Measurements from ENCODE around the gene TBC1D24.

TBC1D24 gene

DNA sequence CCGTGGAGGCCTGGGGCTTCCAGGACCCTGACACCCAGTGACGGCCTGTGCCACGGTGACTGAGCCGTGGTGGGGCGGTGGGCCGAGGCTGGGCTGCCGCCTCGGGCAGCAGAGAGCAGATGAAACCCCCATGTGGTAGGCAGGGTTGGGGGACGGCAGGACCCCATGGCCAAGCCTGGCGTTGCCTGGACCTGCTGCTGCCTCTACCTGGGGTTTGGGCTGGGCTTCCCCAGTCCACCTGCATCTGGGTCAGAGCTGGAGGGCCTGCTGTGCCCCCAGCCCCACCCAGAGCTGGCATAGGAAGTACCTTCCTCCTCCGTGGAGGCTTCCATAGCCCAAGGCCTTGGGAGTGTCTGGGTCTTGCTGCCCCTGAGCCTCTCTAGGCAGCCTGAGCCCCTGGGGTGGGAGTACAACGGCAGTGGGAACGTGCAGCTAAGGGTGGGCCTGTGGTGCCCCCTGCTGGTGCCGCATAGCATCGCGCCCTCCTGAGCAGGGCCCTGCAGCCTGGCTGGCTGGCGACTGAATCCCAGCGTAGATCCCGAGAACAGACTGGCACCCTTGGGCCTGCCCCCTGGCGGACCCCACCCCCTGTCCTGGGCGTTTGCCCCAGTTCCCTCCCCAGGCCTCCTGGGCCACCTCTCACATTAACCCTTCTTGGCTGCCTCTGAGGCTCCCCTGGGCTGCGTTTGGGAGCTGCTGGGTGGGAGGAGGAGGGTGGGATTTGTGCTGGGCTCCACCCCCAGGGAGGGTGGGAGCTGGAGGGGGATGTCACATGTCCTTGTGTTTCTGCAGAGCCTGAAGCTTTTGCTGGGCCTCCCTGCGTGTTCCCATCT, 26.2 kb downstream of the TBC1D24 start:
- H3K27me3 ChIP-seq (ENCODE audit: control insufficient read depth in 1 of 2, insufficient read depth in 2 of 2, low read length in 2 of 2) = no peaks in the 10 kb centered on the region
- peak overlapping the region; percentile 27 to 66 for H3K4me3 ChIP-seq (ENCODE audit: low read length in 2 of 2)
- no peaks in the 10 kb centered on the region for H3K9me3 ChIP-seq (ENCODE audit: control insufficient read depth in 2 of 2, low read length in 2 of 2)
- H3K36me3 ChIP-seq (ENCODE audit: control insufficient read depth in 2 of 2, insufficient read depth in 2 of 2, low read length in 2 of 2) = peaks cover 0 to 14% of the 10 kb centered on the region in 2 donors
- peaks cover 33% of the 10 kb centered on the region for H3K4me1 ChIP-seq (ENCODE audit: control insufficient read depth, insufficient read depth, low read length)
- peak overlapping the region; percentile 6 for H3K27ac ChIP-seq (ENCODE audit: low read length)
- no peak overlapping the region for H3K9ac ChIP-seq (ENCODE audit: low read length in 2 of 2)

DNA sequence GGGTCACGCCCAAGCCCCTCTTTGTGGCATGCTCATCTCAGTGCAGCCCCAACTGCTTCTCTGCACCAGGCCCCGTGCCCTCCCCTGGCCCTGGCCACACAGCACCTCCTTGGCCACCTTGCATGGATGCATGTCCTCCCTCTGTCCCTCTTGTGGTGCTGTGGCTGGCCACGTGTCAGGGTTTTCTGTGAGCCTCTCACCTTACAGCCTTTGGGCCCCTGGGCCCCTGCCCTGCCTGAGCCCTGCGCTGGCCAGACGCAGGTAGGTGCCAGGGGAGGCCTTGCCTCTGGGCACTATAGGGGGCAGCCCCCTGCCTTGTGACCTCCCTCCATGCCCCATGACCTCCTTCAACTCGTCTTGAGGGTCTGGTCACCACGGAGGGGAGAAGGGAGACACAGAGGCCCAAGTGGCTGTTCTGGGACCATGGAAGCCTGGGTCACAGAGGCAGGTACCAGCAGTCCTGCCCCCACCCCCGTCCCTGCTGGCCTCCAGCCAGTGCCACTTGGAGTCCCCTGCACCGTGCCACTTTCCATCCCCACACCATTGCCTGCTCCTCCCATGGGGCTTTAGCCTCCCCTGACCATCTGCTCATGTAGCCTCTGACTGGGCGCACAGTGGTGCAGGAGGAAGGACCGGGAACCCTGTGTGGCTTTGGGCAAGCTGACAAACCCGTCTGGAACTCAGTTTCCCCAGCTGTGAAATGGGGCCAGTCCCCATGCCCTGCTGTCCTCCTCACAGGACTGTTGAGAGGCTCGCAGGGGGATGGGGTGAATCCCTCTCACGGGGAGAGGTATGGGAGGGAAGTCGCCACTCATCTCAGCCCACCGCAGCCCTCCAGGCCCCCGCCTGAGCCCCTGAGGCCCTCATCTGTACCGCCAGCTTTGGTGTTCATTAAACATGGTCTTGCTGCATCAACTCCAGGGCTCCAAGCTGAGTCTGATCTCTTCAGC, 27.3 kb downstream of the TBC1D24 start:
- no peaks in the 10 kb centered on the region for H3K9me3 ChIP-seq (ENCODE audit: control insufficient read depth in 2 of 2, low read length in 2 of 2)
- H3K36me3 ChIP-seq (ENCODE audit: control insufficient read depth in 2 of 2, insufficient read depth in 2 of 2, low read length in 2 of 2) = peaks cover 0 to 3% of the 10 kb centered on the region in 2 donors
- peak overlapping the region in 1 of 2 donors; percentile 66 for H3K4me3 ChIP-seq (ENCODE audit: low read length in 2 of 2)
- no peaks in the 10 kb centered on the region for H3K27me3 ChIP-seq (ENCODE audit: control insufficient read depth in 1 of 2, insufficient read depth in 2 of 2, low read length in 2 of 2)
- peaks cover 32% of the 10 kb centered on the region for H3K4me1 ChIP-seq (ENCODE audit: control insufficient read depth, insufficient read depth, low read length)
- no peak overlapping the region for H3K27ac ChIP-seq (ENCODE audit: low read length)
- no peak overlapping the region for H3K9ac ChIP-seq (ENCODE audit: low read length in 2 of 2)

DNA sequence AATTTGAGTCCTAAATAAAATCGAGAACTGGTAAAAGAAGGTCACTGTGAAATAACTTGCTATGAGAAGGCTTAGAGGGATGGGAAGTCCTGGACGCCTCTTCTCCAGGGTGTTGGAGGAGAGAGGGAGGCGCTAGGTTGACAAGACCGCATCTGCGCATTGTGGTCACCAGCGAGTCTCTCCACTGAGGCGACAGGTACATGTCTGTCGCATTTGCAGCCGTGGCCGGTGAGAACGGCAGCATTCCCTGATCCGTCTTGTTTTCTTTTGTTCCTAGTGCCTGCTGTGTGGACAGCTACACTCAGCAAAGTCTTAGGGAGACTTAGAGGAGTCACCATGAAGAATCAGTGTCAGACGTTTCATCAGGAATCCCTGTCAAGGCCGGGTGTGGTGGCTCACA, 30.8 kb downstream of the TBC1D24 start:
- no peak overlapping the region for H3K27ac ChIP-seq (ENCODE audit: low read length)
- H3K36me3 ChIP-seq (ENCODE audit: control insufficient read depth in 2 of 2, insufficient read depth in 2 of 2, low read length in 2 of 2) = no peaks in the 10 kb centered on the region
- no peaks in the 10 kb centered on the region for H3K27me3 ChIP-seq (ENCODE audit: control insufficient read depth in 1 of 2, insufficient read depth in 2 of 2, low read length in 2 of 2)
- H3K4me3 ChIP-seq (ENCODE audit: low read length in 2 of 2) = no peak overlapping the region
- H3K4me1 ChIP-seq (ENCODE audit: control insufficient read depth, insufficient read depth, low read length) = peaks cover 18% of the 10 kb centered on the region
- H3K9ac ChIP-seq (ENCODE audit: low read length in 2 of 2) = no peak overlapping the region
- no peaks in the 10 kb centered on the region for H3K9me3 ChIP-seq (ENCODE audit: control insufficient read depth in 2 of 2, low read length in 2 of 2)

DNA sequence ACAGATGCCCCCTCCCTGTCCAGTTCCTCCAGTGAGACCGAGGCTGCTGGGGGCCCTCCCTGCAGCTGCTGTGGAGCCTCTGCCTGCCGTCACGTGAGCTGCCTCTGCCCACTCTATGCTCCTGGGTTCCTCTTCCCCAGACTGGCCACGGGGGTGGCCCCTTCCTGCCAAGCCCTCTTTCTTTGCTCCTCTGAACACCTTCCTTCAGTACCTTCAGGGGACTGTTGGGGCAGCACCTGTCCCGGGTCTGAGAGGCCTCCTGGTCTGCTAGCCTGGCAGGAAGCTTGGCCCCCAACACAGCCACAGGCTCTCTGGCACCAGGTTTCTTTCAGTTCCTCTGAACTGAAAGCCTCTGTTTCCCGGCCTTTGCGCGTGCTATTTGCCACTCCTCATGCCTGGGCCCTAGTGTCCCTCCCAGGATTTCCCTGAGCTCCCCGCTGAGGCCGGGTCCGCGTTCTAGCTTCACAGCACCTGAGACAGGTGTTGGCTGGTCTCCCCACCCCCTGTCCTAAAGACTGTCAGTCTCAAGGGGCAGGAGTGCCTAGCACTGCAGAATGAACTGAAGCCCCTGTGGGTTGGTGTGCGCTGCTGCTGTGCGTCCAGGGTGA, 32.2 kb downstream of the TBC1D24 start:
- peaks cover 17% of the 10 kb centered on the region for H3K4me1 ChIP-seq (ENCODE audit: control insufficient read depth, insufficient read depth, low read length)
- no peak overlapping the region for H3K4me3 ChIP-seq (ENCODE audit: low read length in 2 of 2)
- no peak overlapping the region for H3K9ac ChIP-seq (ENCODE audit: low read length in 2 of 2)
- no peaks in the 10 kb centered on the region for H3K27me3 ChIP-seq (ENCODE audit: control insufficient read depth in 1 of 2, insufficient read depth in 2 of 2, low read length in 2 of 2)
- no peak overlapping the region for H3K27ac ChIP-seq (ENCODE audit: low read length)
- H3K36me3 ChIP-seq (ENCODE audit: control insufficient read depth in 2 of 2, insufficient read depth in 2 of 2, low read length in 2 of 2) = no peaks in the 10 kb centered on the region
- H3K9me3 ChIP-seq (ENCODE audit: control insufficient read depth in 2 of 2, low read length in 2 of 2) = no peaks in the 10 kb centered on the region

DNA sequence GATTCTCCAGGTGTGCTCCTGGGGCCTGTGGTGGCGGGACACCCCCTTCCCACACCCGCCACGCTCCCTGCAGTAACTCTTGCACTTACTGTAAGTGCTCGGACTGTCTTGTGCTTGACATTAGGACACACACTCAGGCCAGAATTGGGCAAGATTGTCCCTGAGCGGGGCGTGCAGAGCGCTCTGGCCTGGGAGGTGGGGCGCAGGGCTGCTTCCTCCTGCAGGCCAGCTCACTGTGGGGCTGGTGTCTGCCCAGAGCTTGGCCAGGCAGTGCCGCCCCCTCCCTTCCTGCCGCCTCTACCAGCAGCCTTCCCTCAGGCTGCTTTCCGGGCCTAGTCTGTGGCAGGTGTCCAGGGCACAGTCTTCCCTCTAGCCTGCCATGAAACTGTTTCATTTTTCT, 32.7 kb downstream of the TBC1D24 start:
- no peak overlapping the region for H3K9ac ChIP-seq (ENCODE audit: low read length in 2 of 2)
- no peaks in the 10 kb centered on the region for H3K36me3 ChIP-seq (ENCODE audit: control insufficient read depth in 2 of 2, insufficient read depth in 2 of 2, low read length in 2 of 2)
- H3K4me1 ChIP-seq (ENCODE audit: control insufficient read depth, insufficient read depth, low read length) = peaks cover 16% of the 10 kb centered on the region
- H3K4me3 ChIP-seq (ENCODE audit: low read length in 2 of 2) = no peak overlapping the region
- H3K27ac ChIP-seq (ENCODE audit: low read length) = no peak overlapping the region
- H3K27me3 ChIP-seq (ENCODE audit: control insufficient read depth in 1 of 2, insufficient read depth in 2 of 2, low read length in 2 of 2) = no peaks in the 10 kb centered on the region
- H3K9me3 ChIP-seq (ENCODE audit: control insufficient read depth in 2 of 2, low read length in 2 of 2) = no peaks in the 10 kb centered on the region

DNA sequence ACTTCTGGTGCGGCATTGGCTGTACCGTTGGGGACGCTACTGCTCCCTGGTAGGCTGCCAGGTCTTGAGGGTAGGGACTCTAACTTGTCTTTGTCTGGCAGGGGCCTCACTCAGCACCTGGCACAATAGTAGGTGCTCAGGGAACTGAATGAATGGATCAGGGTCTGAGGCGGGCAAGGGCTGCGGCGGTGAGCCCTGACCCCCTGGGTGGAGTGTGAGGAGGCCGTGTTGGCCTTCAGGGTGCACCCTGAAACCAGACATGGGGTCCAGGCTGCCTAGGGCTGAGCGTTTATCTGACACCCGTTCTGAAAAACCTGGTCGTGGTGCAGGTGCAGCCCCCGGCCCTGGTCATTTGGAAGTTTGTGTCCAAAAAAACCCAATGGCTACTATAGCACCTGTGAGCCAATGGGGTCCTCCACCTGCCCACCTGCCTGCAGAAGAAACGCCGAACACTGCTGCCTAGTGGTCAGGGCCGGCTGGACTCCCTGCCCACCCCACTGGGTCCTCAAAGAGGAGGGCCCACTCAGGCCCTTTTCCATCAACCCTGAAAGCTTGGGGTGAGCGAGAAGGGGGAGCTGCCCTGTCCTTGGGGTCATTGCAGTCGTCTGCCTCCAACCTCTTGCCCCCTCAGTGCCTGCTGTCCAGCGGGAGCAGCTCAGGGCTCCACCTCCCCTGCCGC, 33.9 kb downstream of the TBC1D24 start:
- Histone ChIP-seq H3K27ac (ENCODE audit: low read length) (no peak overlapping the region), H3K4me1 (ENCODE audit: control insufficient read depth, insufficient read depth, low read length) (peaks cover 21% of the 10 kb centered on the region), H3K27me3 (ENCODE audit: control insufficient read depth in 1 of 2, insufficient read depth in 2 of 2, low read length in 2 of 2) (no peaks in the 10 kb centered on the region), H3K9me3 (ENCODE audit: control insufficient read depth in 2 of 2, low read length in 2 of 2) (no peaks in the 10 kb centered on the region), H3K36me3 (ENCODE audit: control insufficient read depth in 2 of 2, insufficient read depth in 2 of 2, low read length in 2 of 2) (no peaks in the 10 kb centered on the region), H3K9ac (ENCODE audit: low read length in 2 of 2) (no peak overlapping the region), H3K4me3 (ENCODE audit: low read length in 2 of 2) (no peak overlapping the region)

DNA sequence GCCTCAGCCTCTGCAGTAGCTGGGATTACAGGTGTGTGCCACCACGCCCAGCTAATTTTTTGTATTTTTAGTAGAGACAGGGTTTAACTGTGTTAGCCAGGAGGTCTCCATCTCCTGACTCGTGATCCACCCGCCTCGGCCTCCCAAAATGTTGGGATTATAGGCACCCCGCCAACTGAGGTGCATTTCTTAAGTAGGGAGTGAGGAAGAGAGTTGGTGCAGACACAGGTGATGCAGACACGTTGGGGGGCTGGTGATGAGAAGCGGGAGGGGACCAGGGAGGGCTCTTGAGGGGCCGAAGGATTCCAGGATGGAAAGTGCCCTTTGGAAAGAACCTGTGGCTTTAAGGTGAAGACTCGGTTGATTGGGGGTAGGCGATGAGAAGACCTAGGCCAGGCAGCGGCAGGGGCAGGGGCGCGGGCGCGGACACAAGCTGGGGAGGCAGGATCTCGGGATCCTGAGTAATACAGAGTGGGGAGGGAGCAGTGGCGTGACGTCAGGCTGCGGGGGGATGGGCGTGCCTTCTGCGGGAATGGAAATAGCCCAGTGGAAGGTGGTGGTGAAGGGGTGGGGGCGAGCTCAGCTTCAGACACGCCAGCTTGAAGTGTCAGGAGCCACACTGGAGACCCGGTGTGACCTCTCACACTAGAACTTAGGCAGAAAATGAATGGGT, 36.3 kb downstream of the TBC1D24 start:
- Histone ChIP-seq H3K9me3 (ENCODE audit: control insufficient read depth in 2 of 2, low read length in 2 of 2) (no peaks in the 10 kb centered on the region), H3K9ac (ENCODE audit: low read length in 2 of 2) (peak overlapping the region; percentile 35 to 51), H3K4me3 (ENCODE audit: low read length in 2 of 2) (peak overlapping the region; percentile 25 to 57), H3K4me1 (ENCODE audit: control insufficient read depth, insufficient read depth, low read length) (peaks cover 38% of the 10 kb centered on the region), H3K36me3 (ENCODE audit: control insufficient read depth in 2 of 2, insufficient read depth in 2 of 2, low read length in 2 of 2) (no peaks in the 10 kb centered on the region), H3K27ac (ENCODE audit: low read length) (no peak overlapping the region), H3K27me3 (ENCODE audit: control insufficient read depth in 1 of 2, insufficient read depth in 2 of 2, low read length in 2 of 2) (no peaks in the 10 kb centered on the region)

DNA sequence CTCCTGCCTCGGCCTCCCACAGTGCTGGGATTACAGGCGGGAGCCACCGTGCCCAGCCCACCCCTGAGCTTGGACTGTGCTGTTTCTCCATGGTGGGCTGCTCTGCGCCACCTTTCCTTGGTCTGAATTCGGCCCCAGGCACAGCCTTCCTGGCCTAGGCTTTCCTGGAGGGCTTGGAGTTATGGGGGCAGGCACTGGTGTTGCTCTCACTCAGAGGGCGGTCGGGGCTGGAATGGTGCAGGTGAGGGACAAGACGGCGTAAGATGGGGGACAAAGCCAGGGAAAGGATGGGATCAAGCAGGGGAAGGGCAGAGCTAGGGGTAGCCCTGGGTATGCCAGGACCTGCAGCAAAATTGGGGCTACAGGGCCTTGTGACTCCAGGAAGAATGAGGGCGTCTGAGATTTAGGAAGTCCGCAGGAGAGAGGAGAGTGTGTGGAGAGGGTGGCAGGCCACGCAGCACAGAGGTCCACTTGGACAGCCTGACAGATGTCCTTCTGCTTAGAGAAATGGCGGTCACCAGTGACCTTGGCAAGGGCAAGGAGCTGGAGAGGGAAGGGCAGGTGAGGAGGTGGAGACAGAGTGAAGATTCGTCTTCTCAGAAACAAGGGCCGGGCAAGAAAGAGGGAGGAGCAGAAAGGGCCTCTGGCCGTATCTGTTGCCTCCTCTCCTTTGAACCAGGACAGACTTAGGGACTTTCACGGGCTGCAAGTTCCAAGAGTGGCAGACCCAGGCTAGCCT, 37.2 kb downstream of the TBC1D24 start:
- Histone ChIP-seq H3K27ac (ENCODE audit: low read length) (no peak overlapping the region), H3K4me1 (ENCODE audit: control insufficient read depth, insufficient read depth, low read length) (peaks cover 47% of the 10 kb centered on the region), H3K4me3 (ENCODE audit: low read length in 2 of 2) (peak overlapping the region in 1 of 2 donors; percentile 57), H3K9me3 (ENCODE audit: control insufficient read depth in 2 of 2, low read length in 2 of 2) (no peaks in the 10 kb centered on the region), H3K9ac (ENCODE audit: low read length in 2 of 2) (no peak overlapping the region), H3K27me3 (ENCODE audit: control insufficient read depth in 1 of 2, insufficient read depth in 2 of 2, low read length in 2 of 2) (no peaks in the 10 kb centered on the region), H3K36me3 (ENCODE audit: control insufficient read depth in 2 of 2, insufficient read depth in 2 of 2, low read length in 2 of 2) (no peaks in the 10 kb centered on the region)

DNA sequence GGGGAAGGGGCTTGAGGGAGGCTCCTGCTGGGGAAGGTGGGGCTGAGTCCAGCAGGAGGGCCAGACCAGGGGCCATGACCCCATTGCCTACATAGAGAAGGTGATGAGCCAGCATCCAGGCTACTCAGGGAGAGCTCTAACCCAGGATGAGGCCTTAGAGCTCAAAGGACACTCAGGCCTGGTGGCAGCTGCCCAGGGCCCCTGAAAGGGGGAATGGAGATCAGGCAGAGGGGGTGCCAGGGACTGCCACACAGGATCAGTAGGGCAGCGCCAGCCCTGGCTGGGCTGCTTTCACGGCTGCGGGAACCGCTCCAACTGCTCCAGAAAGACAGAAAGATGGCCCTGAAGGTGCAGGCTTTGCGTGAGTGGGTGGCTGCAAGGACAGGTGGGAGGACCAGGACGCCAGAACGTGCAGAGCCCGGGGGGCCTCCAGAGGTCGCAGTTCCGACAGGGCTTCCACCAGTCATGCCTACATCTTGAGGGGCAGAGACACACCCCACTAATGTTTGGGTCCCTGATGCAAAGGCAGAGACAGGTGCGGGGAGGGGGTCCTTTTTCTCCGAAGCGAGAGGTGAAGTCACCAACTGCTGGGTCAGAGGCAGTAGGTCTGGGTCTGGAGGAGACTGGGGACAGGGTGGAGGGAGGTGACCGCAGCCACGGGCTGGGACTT, 37.9 kb downstream of the TBC1D24 start:
- Histone ChIP-seq H3K27ac (ENCODE audit: low read length) (peak overlapping the region; percentile 91), H3K9me3 (ENCODE audit: control insufficient read depth in 2 of 2, low read length in 2 of 2) (no peaks in the 10 kb centered on the region), H3K4me3 (ENCODE audit: low read length in 2 of 2) (peak overlapping the region; percentile 62 to 92), H3K9ac (ENCODE audit: low read length in 2 of 2) (peak overlapping the region; percentile 69 to 92), H3K36me3 (ENCODE audit: control insufficient read depth in 2 of 2, insufficient read depth in 2 of 2, low read length in 2 of 2) (no peaks in the 10 kb centered on the region), H3K27me3 (ENCODE audit: control insufficient read depth in 1 of 2, insufficient read depth in 2 of 2, low read length in 2 of 2) (no peaks in the 10 kb centered on the region), H3K4me1 (ENCODE audit: control insufficient read depth, insufficient read depth, low read length) (peaks cover 54% of the 10 kb centered on the region)
